DMS53 (cell line): ENCODE data around the gene KRT83.
"Not testable (repeated sequence)": the region's sequence is repeated elsewhere in the genome, so short reads cannot be mapped to it uniquely, and the experiment has no call there.

ENCODE experiments used
- DNase-seq: peaks from one replicate; lab custom pipeline; 2025; lab: John Stamatoyannopoulos, UW

Gene KRT83

DNA sequence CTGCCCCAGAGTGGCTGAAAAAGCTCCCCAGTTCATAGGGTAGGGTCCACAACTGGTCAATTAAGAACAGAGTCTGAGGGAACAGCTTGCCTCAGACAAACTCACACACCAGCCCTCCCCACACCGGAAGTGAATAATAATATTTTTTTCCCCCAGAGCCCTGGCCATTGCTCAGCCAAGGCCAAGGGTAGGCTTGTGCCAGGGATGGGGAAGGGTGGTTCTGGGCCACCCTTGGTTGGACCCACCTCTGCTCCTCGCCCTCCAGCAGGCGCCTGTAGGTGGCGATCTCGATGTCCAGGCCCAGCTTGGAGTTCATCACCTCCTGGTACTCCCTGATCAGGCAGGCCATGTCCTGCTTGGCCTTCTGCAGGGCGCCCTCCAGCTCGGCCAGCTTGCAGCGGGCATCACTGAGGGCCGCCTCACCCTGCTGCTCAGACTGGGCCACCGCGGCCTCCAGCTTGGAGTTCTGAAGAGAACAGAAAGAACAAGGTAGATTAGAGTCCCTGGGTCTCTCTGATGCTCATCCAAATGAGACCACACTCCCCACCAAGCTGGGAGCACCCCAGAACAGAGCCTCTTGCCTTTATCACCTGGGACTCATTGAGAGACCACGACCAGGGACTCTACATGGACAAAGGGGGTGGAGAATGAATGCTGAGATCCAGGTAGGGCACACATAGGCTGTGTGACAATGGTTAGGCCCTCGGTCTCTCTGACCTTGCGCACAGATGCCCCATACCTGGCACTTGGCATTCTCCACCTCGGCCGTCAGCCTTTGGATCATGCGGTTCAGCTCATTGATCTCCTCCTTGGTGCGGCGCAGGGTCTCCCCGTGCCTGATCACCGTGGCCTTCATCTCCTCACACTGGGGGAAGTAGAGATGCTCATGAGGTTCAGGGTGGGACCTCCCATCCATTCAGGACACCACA is 34.1 kb downstream of the KRT83 start:
- DNase-seq: not testable (repeated sequence)

DNA sequence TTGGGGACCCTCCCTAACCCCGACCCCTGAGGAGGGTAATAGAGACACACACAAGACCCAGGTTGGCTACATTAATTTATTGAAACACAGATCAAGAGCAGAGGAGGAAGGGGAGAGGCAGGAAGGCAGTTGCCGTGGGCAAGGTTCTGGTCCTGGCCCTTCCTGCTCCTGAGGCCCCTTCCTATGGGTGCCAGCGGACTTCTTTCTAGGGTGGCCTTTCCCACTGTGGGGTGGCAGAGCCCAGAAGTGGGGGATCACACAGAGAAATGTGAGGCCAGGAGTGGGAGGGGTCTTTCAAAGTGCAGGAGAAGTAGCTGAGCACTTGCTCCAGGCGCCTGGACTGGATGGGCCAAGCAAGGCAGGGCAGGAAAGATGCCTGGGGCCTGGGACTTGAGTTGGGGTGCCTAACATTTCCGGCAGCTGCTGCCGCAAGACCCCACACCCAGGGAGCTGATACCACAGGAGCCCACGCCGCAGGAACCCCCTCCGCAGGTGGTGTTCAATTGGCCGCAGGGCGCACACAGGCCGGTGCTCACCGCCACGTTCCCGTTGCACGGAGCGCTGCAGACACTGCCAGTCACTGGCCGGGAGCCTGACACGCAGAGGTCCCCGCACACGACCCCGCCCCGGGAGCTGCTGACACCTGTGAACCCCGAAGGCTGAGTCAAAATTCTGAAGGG is 35.2 kb downstream of the KRT83 start:
- no peak for DNase-seq

DNA sequence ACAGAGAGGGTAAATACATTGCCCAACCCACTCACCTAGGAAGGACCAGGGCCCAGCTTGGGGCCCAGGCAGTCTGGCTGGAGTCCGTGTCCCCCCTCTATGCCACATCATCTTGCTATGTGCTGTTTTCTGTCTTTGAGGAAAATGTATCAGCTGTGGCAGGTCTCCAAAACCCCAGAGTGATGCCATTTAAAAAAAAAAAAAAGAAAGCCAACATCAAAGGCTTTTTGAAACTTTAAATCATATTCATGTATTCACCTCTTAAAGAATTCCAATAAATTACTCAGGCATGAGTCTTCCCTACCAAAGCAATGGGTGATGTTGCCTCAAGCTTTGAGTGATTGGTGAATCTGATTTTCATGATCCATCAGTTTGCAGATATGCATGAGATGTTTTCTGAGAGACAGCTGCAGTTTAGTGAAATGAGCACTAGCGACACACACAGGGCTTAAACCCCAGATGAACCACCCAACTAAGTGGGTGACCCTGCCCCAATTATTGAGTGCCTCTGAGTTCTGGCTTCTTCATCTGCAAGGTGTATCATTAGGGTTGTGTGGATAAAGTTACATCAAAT is 35.9 kb downstream of the KRT83 start:
- no peak for DNase-seq

DNA sequence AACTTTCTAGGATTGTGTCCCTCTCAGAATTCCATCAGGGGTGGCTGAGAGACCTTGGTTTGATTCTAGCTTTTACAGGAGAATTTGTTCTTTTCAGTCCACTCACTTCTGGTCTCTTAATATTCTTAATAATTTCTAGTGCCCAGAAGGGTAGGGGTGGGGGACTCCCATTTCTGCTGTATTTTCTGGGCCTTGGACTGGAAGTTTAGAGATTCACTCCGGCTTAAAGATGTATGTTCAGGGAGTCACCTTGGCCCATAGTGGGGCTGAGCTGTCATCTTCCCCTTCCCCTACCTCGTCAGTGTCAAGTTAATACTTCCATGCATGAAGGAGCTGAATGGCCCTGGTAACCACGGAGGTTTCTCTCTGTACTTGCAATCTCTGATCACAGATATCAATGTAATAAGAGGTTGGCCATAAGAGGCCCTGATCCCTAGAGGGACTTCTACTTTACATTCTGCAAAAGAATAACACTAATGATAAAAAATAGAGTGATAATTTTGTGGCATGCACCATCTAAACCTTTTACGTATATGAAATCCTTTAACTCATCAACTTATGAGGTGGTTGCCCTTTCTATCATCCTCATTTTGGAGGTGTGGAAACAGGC is 36.5 kb downstream of the KRT83 start:
- DNase-seq: no peak

DNA sequence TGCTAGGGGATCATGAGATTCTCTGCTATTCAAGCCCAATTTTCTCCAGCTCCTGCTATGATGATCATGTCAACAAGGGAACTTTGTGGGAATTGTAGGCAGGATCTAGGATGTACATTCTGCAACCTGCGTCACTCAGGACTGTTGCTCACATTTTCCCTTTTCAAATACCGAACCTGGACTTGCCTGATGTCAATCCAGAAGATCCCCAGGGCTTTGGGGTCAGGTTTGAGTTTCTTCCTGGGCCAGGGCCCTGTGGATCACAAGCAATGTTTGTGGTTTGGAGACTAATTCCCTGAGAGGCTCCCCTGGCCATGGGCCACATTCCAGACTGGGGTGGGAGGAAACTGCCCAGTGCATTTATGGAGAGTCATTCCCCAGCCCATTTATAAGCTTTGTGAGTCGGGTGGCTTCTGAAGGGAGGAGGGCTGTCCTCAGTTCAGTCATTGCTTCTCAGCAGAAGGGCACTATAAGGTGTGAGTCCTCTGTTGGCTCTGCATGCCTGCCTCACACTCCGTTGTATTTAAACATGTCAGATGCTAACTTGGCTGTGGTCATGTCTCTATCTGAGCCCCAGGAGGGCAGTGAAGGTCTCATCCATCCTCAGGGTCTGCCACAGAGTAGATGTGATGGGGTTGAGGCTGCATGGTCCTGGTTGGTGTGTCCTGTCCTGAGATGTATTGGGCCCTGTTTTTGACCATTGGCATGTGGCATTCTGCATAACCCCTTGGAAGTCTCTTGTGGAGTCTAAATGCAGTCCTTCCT is 40.2 kb downstream of the KRT83 start:
- peak; percentile 38 for DNase-seq

DNA sequence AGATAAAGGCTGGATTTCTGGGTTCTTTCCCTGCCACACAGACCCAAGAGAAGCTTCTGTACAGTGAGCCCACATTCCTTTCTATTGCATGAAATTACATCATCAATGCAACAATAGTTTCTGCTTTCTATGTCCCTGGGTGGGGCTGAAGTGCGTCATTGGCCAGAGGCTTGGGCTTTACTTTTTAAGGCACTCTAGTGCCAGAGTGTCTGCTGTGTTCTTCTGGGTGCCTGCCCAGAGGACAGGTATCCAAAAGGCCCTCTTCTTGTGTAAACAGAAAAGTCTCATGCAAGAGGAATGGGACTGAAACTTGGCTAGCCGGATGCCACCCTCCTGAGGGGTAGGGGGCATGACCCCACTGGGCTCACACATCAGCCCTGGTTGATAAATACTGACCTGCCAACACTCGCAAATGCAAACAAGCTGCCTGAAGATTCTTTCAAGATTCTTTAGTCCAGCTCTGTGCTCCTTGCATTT is 40.8 kb downstream of the KRT83 start:
- DNase-seq: peak; percentile 75

DNA sequence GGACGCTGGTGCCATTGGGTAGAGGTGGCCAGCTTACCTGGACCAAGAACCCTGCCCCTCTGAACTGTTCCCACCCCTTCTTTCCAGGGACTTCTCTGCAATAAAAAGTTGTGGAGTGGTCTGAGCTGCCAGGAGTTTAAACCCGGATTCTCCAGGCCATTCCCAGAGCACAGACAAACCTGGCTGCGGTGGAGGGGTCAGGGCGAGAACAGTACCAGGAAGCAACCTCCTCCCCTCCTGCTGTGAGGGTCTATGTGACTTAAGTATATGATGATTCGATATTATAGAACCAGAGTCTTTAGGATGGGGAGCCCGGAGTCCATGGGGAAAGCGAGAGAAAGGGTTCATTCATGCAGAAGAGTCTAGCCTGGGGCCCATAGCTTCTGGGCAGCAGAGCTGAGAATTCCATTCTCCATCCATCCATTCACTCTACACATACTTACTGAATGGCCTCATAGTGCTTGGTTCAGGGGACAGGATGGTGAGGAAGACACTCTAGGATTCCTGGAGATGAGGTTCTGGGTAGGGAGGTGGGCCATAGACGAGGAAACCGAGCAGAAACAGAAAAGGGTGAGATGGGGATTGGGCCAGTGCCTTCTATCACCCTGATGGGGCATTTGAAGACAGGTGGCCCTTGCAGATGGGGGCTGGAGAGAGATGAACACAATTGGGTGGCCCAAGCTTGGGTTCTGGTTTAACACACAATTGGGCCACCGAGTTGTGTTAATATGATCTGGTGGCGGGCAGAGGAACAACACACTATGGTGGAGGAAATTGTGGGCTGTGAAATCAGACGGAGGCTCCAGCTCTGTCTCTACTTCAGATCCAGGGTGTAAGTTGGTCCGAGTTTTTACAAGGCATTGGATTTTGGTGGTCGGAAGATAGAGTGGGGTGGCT is 41.5 kb downstream of the KRT83 start:
- no peak for DNase-seq

DNA sequence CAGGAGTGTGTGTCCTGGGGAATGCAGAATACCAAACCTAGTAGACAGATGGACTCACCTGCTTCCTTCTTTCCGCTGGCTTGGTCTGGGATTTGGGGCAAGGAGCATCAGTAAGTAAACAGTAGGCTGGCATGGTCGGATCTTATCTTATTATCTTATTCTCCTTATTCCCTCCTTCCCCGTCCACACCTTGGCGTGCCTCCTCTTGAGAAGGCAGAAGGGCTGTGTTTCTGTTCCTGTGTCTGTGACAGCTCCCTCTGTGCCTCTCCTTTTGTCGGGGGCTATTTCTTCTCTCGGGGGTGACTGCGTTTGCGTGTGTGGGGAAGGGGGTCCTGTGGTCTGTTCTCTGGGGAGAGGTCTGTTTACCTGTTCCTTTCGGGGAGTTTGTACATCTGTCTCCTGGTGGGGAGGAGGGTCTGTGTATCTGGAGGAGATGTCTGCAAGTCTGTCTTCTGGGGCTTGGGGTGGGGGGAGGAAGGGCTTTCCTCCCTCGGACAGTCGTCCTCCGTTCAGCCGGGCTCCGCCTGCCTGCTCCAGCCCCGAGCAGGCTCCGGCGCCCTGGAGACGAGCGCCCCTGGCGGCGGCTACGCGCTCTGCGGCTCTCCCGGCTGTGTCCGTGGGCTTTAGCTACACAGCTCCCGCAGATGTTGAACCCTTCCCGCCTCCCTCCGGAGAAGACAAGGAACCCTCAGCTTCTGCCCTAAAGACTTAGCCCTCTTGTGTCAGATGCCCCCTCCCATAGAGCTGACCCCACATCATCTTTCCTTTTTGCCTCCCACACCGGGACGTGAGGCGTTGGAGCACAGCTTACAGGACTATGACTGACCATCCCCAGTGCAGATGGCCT is 42.4 kb downstream of the KRT83 start:
- peak; percentile 86 for DNase-seq

DNA sequence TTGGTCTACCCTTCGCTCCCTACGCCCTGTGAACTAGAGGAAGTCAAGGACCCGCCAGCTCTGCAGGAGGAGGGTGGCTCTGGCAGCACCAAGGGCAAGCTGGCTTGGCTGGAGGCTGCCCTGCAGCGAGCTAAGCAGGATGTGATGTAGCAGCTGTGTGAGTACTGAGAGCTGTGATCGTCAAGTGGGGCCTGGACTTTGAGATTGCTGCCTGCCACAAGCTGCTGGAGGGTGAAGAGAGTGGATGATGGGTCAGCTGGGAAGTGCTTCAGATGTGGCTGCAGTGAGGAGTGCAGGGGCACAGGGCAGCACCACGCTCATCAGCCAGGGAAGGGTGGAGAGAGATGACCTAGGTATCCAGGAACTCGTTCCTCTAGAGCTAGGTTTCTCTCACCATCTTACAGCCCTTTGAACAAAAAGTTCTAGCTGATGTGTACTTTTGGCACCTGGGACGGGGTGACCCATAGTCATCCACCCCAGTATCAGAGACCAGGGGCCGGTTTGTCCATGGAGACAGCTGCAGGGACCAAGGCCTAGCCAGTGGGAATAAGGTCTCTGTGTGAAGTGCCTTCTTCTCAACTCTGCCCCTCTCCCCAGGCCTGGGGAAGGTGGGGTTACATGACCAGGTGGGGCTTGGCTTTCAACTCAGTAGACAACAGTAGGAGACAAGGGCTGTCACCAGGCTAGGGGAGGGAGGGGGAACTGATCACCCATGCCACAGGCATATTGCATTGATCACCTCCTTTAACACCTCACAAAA is 43.5 kb downstream of the KRT83 start:
- peak; percentile 93 for DNase-seq

DNA sequence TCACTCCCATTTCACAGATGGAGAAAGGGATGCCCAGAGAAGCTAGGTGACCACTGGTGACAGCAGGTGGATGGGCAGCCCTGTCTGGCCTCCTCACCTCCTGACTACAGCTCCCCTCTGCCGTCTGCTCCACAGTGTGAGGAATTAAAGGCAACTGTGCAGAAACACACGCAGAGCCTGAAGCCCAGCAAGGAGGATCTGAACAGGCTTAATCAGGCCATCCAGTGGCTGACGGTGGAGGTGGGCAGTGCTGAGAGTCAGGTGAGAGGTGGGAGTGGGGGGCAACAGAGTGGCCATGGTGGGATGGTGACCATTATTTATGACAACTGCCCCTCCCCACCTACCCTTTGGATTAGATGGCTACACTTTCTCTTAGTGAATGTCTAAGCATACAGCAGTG is 45.5 kb downstream of the KRT83 start:
- DNase-seq: no peak

DNA sequence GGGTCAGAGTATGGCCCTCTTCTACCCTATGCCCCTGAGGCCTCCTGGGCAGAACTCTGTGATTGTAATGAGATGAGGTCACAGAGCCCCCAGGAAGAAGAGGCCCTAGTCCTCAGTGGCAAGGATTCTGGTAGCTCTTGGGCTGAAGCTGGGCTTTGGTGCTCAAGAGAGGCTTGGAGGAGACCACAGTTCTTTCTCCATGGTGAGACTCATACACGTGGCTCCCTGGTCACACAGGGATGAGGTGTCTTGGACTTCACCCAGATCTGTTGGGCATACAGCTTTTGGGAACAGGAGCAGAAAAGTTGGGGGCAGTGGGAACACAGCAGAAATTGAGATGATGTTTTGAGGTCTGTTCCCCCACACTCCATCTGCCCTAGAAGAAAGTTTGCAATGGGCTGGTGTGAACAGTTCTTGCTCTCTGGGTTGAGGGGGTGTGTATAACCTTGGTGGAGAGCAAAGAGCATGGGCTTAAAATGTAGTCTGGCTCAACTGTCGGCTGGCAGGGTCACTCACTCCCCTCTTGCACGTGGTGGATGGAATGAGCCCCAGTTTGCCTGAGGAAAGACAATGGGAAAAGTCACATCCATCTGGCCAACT is 46.6 kb downstream of the KRT83 start, which contains the start of gene KRT86:
KRT86 (plus strand) TSS at position 125 of the 600 bp plus-strand sequence. CDS start 27,272 bp downstream, outside the sequence.
- DNase-seq: no peak

DNA sequence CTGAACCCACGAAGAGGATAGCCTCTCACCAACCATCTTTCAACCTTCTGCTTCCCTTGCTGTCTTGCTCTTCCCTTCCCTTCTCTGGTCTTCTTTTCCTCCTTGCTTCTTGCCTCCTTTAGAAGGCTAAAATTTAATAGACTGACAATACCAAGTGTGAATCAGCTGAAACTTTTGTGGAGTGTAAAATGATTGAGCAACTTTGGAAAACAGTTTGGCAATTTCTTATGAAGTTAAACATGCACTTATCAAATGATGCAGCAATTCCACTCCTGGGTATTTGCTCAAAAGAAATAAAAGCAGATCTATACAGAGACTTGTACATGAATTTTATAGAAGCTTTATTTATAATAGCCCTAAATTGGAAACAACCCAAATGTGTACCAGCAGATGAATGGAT is 50.0 kb downstream of the KRT83 start:
- no peak for DNase-seq

DNA sequence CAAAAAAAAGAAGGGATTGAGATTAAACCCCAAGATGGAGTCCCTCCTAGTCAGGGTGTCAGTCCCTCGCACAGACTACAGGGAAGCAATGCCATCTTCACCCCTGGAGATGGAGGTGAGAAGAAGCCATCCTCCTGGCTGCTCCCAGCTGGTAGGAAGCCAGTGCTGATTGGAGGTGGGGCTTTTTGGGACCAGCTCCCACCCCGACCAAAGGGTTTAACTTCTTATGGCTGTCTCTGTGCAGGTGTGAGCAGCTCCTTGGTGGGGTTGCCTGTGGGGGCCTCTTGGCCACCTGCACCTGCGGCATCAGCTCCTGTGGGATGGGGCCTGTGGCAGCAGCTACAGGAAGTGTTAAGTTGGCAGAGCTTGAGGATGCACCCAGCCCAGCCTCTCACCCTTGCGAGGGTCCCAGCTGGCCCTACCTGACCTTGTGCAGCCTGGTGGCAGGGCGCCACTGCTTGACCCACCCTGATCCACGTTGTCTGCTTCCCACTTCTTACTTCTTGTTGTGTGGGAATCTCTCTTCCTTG is 50.6 kb downstream of the KRT83 start:
- no peak for DNase-seq

DNA sequence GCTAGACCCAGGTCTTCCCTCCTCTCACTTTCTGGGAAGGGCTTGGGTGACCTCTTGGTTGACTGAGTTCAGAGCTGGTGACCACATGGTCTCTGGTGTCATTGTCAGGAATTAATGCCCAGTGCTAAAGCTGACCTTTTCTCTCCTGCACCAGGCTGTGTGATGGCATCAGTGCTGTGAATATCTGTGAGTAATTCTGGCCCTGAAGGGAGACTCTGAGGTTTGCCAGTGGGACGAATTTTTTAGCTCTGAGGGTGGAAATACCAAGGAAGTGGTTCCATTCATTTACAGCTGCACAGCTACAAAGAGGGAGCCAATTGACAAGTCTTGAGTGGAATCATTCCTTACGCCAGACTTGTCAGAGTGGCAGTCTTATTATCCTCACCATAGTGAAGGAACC is 53.0 kb downstream of the KRT83 start:
- no peak for DNase-seq

DNA sequence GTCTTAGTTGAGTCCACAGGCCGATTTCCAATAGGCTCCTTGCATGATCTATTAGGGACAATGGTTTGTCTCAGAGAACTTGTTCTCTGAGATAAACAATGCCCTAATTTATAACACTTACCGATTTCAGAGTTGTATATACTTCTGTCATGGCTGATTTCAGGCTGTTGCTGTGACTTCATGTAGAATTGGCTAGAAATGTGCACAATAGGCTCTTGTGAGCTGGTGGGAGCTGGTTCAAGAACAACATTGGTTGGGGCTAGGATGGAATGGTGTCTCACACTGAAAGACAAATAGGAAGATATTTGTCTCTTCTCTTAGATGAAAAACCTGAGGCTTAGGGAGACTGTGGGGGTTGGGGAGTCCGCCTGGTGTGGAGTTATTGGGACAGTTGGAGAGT is 53.5 kb downstream of the KRT83 start:
- no peak for DNase-seq

DNA sequence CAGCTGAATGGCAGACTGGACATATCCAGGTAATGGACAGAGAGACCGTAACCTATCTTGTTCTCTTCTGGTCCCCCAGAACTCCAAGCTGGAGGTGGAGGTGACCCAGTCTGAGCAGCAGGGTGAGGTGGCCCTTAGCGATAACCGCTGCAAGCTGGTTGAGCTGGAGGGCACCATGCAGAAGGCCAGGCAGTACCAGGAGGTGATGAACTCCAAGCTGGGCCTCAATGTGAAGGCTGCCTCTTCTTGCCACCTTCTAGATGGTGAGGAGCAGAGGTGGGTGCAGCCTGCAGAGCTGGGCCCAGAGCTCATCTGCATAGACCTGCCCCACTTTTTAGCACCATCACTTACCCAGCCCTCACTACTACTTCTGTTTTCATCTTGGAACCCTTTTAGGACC is 53.9 kb downstream of the KRT83 start:
- DNase-seq: no peak

DNA sequence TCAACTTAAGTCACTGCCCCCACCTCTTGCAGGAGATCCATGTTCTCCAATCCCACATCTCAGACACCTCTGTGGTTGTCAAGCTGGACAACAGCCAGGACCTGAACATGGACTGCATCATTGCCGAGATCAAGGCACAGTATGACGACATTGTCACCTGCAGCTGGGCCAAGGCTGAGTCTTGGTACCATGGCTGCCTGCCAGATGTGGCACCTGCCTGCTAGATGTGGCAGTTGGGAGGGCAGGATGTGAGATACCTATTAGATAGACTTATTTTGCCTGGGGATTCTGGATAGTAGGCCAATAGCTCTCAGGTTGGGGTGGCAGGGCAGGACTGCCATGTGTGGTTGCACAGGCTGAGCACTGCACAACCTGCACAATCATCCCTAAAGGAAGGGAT is 54.7 kb downstream of the KRT83 start:
- peak; percentile 82 for DNase-seq

DNA sequence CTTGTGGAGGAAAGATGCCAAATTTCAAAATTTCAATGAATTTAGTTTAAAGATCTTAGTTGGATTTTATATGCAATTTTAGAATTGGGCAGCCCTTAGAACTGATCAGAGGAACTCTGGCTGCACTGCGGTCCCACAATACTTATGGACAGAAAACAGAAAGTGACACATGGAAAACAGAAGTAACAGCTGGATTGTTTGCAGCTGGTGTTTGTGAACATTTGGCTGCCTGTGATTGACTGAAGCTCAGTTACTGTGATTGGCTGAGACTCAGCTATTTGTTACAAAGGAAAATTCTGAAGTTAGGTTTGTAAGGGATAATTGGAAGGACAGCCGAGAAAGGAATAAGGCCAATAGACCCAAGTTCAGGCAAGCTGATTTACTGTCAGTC is 56.8 kb downstream of the KRT83 start:
- DNase-seq: no peak
